ENCODE data around the gene SOBP.

DNA sequence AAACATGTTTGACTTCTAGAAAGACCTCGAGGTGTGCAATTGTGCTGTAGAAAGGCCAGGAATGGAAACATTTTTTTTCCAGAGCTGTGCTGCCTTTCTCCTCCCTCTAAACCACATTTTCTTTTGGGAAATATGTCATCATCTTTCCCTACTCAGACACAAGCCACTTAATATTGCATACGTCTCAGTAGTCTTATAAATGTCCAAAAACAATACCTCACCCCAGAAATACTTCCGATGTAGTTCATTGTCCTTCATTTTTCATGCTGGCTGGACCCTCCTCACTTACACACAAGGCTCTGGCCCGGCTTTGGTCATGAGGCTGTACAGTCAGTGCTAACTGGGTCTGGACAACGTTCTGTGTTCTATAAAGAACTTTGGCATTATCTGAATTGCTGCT lies 207.8 kb downstream of the SOBP start:
- no peak for TF ChIP-seq CTCF (IDR thresholded peaks at IDR 0.05)
- TF ChIP-seq EP300 (IDR thresholded peaks at IDR 0.05), result no peak
- TF ChIP-seq POLR2AphosphoS5 (IDR thresholded peaks at IDR 0.05), result no peak
